ENCODE results near the gene CFB. TPM values are rescaled to one million over a fixed set of nuclear protein-coding genes. Genes with fewer than 3 reads are reported as not detected.

CFB gene
- total and polyA plus RNA-seq, 2 of the 4 experiments (the other 2 are of a cell fraction): 1.8 to 6.1 TPM

DNA sequence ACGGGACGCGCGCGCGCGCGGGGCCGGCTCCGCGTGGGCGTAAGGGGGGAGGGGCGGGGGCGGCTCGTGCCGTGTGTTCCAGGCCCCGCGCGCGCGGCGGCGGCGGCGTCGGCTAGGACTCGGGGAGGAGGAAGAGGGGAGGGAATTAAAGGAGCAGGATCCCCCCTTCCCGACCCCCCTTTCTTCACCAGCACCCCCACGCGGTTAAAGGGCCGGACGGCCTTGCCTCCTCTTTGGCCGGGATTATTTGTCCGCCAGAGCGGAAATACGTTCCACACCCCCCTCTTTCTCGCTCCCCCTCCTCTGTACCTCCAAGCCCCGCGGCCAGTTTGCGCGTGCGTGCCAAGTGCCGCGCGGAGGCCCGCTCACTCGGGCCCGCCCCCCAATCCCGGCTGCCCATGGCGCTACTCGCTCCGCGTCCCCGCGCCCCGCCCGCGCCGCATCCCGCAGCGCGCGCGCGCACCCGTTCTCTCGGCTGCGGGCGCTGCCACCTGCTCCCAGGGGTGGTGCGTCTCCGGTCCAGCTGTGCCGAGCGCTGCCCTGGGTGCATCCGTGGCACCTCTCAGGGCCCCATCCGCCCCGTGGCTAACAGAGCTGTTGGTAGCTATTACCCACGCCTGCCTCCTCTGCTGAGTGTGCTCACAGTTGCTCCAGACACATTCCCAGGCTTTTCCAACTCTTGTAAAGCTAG lies 43.8 kb upstream of the CFB start, which contains the start of gene ZBTB12 (continued):
- TF ChIP-seq, protein P1, sequence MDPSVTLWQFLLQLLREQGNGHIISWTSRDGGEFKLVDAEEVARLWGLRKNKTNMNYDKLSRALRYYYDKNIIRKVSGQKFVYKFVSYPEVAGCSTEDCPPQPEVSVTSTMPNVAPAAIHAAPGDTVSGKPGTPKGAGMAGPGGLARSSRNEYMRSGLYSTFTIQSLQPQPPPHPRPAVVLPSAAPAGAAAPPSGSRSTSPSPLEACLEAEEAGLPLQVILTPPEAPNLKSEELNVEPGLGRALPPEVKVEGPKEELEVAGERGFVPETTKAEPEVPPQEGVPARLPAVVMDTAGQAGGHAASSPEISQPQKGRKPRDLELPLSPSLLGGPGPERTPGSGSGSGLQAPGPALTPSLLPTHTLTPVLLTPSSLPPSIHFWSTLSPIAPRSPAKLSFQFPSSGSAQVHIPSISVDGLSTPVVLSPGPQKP (IDR thresholded peaks at IDR 0.05; ENCODE audit: borderline replicate concordance, low read depth, low read length): no peak
- no peak for TF ChIP-seq CEBPB (IDR thresholded peaks at IDR 0.05; ENCODE audit: low read depth, low read length)
- TF ChIP-seq MAFK (IDR thresholded peaks at IDR 0.05; ENCODE audit: low read depth, low read length): no peak

DNA sequence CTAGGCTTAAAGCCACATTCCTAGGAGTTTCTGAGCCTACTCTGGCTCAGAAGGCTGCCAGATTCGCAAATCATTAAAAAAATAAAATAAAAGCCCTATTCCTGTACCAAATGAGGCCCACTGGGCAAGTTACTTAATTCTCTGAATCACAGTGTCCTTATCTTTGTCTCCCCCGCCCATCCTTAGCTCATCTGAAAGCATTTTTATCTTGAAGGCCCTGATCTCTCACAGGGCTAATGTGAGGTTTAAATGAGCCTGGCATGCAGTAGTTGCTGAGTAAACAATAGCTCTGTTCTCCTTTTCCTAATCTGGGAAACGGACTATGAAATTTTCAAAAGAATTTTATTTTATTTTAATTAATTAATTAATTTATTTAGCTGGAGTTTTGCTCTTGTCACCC lies 41.9 kb upstream of the CFB start:
- 67% methylated on average over 1 of the region's 3 CpGs; no CpG with 5 or more reads in 1 of the 2 experiments for WGBS, 2 experiments (ENCODE audit: extremely low coverage in 2 of 2, insufficient read length in 1 of 2)
- no peak overlapping the region for H2BK5ac ChIP-seq (ENCODE audit: low read depth, low read length, poor library complexity, severe bottlenecking)
- H3K79me1 ChIP-seq (ENCODE audit: low read depth in 1 of 2, low read length in 2 of 2): peaks cover 0 to 23% of the 10 kb centered on the region in 2 experiments; a peak in 2 of 4 replicates
- no peak overlapping the region for H3K9ac ChIP-seq (ENCODE audit: low read depth, low read length)
- POLR2A ChIA-PET (ENCODE audit: unreplicated experiment): no interaction called here
- no peak overlapping the region for H3K4ac ChIP-seq (ENCODE audit: low read depth, low read length)
- no peak overlapping the region for H4K8ac ChIP-seq (ENCODE audit: low read depth in 2 of 2, low read length in 2 of 2)
- ATAC-seq (ENCODE audit: low read depth) (no peak), DNase-seq (peak; percentile 22)
- H4K91ac ChIP-seq (ENCODE audit: insufficient read depth, low read depth, low read length): no peak overlapping the region
- H2AFZ ChIP-seq (replicated peaks; ENCODE audit: low read length, poor library complexity): no peak overlapping the region
- peaks cover 9% of the 10 kb centered on the region; the same call in 1 of the 2 replicates for H3K9me1 ChIP-seq (ENCODE audit: insufficient read depth, low read length)
- TF ChIP-seq, protein P2, sequence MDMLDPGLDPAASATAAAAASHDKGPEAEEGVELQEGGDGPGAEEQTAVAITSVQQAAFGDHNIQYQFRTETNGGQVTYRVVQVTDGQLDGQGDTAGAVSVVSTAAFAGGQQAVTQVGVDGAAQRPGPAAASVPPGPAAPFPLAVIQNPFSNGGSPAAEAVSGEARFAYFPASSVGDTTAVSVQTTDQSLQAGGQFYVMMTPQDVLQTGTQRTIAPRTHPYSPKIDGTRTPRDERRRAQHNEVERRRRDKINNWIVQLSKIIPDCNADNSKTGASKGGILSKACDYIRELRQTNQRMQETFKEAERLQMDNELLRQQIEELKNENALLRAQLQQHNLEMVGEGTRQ (IDR thresholded peaks at IDR 0.05; ENCODE audit: low read depth, low read length): no peak
- TF ChIP-seq, protein P1 (IDR thresholded peaks at IDR 0.05; ENCODE audit: borderline replicate concordance, low read depth, low read length): no peak
- TF ChIP-seq POLR2A (IDR thresholded peaks at IDR 0.05; ENCODE audit: low read depth, low read length): no peak
- TF ChIP-seq, protein P3, sequence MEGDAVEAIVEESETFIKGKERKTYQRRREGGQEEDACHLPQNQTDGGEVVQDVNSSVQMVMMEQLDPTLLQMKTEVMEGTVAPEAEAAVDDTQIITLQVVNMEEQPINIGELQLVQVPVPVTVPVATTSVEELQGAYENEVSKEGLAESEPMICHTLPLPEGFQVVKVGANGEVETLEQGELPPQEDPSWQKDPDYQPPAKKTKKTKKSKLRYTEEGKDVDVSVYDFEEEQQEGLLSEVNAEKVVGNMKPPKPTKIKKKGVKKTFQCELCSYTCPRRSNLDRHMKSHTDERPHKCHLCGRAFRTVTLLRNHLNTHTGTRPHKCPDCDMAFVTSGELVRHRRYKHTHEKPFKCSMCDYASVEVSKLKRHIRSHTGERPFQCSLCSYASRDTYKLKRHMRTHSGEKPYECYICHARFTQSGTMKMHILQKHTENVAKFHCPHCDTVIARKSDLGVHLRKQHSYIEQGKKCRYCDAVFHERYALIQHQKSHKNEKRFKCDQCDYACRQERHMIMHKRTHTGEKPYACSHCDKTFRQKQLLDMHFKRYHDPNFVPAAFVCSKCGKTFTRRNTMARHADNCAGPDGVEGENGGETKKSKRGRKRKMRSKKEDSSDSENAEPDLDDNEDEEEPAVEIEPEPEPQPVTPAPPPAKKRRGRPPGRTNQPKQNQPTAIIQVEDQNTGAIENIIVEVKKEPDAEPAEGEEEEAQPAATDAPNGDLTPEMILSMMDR (conservative IDR thresholded peaks at IDR 0.05; ENCODE audit: low read depth, low read length): no peak
- no peak for TF ChIP-seq CEBPB (IDR thresholded peaks at IDR 0.05; ENCODE audit: low read depth, low read length)
- TF ChIP-seq RFX5 (IDR thresholded peaks at IDR 0.05; ENCODE audit: low read depth, low read length): no peak
- TF ChIP-seq SMC3 (IDR thresholded peaks at IDR 0.05; ENCODE audit: low read depth, low read length): no peak
- TF ChIP-seq MAFK (IDR thresholded peaks at IDR 0.05; ENCODE audit: low read depth, low read length): no peak
- H2BK120ac ChIP-seq (ENCODE audit: low read depth, low read length): no peak overlapping the region
- 0 out of 2 replicates have a peak, but pooled peaks cover 3% of the 10 kb centered on the region for H3K36me3 ChIP-seq (ENCODE audit: control insufficient read depth, insufficient read depth, low read length)
- H3K9me3 ChIP-seq (ENCODE audit: control insufficient read depth, insufficient read depth, low read length): no peaks in the 10 kb centered on the region
- dilution Hi-C loops (cut with HindIII; ENCODE audit: low sequenced_read_pairs, unreplicated experiment) (no loop called here), intact Hi-C loops (cut with micrococcal nuclease) (loop anchor here (2.0 to 5.0 kb wide), 2 partner anchors 211 to 248 kb away; partner anchors contain the start of genes PPT2 and PRRT1), in situ Hi-C loops (cut with MboI; ENCODE audit: low sequenced_read_pairs) (no loop called here)
- no peaks in the 10 kb centered on the region for H3K27me3 ChIP-seq (ENCODE audit: control insufficient read depth, insufficient read depth, low read length)
- no peak overlapping the region for H2AK5ac ChIP-seq (ENCODE audit: low read depth, low read length)
- no peak overlapping the region for H2AK9ac ChIP-seq (replicated peaks; ENCODE audit: low read depth, low read length, poor library complexity)
- no peak overlapping the region for H3K4me2 ChIP-seq (ENCODE audit: low read depth, low read length)
- no peak overlapping the region for H4K5ac ChIP-seq (ENCODE audit: low read depth, low read length)
- BruUV-seq (replicated peaks): no TSS peak
- no peak overlapping the region for H3K56ac ChIP-seq (ENCODE audit: extremely low read depth, insufficient read depth, low read length)
- CTCF ChIA-PET: no interaction called here
- no peak overlapping the region for H2BK20ac ChIP-seq (ENCODE audit: low read depth, low read length)
- no peak overlapping the region for H3K27ac ChIP-seq (ENCODE audit: insufficient read depth, low read length)
- no peak overlapping the region for H3K18ac ChIP-seq (ENCODE audit: low read depth, low read length)
- H2BK15ac ChIP-seq (ENCODE audit: low read depth, low read length): no peak overlapping the region
- H3K4me3 ChIP-seq (ENCODE audit: insufficient read depth, low read depth, low read length): no peak overlapping the region
- no peaks in the 10 kb centered on the region; the same call in 1 of the 2 replicates for H4K20me1 ChIP-seq (ENCODE audit: insufficient read depth, low read length)
- H3K23ac ChIP-seq (ENCODE audit: low read depth, low read length): no peak overlapping the region
- peaks cover 9% of the 10 kb centered on the region for H3K4me1 ChIP-seq (ENCODE audit: control insufficient read depth, insufficient read depth, low read length)
- no peak overlapping the region for H3K14ac ChIP-seq (replicated peaks; ENCODE audit: low read depth, low read length)

Measured in IMR-90 (cell line).